ENCODE data around the gene NPAS2.

The NPAS2 gene

GRCh38 chr2:100945930-100946607 lies 126.1 kb downstream of the NPAS2 start:
- no peak for DNase-seq

GRCh38 chr2:100948942-100949811 lies 129.2 kb downstream of the NPAS2 start:
- DNase-seq, result no peak

GRCh38 chr2:100952512-100952911 lies 132.6 kb downstream of the NPAS2 start:
- no peak for DNase-seq

- DNase-seq, result no peak
These were observed 133.6 kb downstream of the NPAS2 start for GRCh38 chr2:100953406-100954043.

- no peak for DNase-seq
These were observed 134.1 kb downstream of the NPAS2 start for GRCh38 chr2:100954044-100954420.

- DNase-seq, result no peak
These were observed 135.3 kb downstream of the NPAS2 start for GRCh38 chr2:100955226-100955625.

GRCh38 chr2:100956081-100956480 lies 136.1 kb downstream of the NPAS2 start:
- no peak for DNase-seq

- DNase-seq, result no peak
These were observed 138.2 kb downstream of the NPAS2 start for GRCh38 chr2:100957996-100958653.

GRCh38 chr2:100959225-100959880 lies 139.4 kb downstream of the NPAS2 start:
- no peak for DNase-seq

- DNase-seq, result no peak
These were observed 140.7 kb downstream of the NPAS2 start for GRCh38 chr2:100960688-100961087.

- DNase-seq, result no peak
These were observed 142.6 kb downstream of the NPAS2 start for GRCh38 chr2:100962366-100963025.

- DNase-seq, result no peak
These were observed 143.1 kb downstream of the NPAS2 start for GRCh38 chr2:100963026-100963375.

GRCh38 chr2:100964222-100964621 lies 144.3 kb downstream of the NPAS2 start:
- DNase-seq, result no peak

GRCh38 chr2:100964681-100965169 lies 144.8 kb downstream of the NPAS2 start:
- DNase-seq, result no peak

- no peak for DNase-seq
These were observed 145.7 kb downstream of the NPAS2 start for GRCh38 chr2:100965596-100965995.

GRCh38 chr2:100967716-100968115 lies 147.8 kb downstream of the NPAS2 start:
- no peak for DNase-seq

- DNase-seq, result no peak
These were observed 148.5 kb downstream of the NPAS2 start for GRCh38 chr2:100968146-100969145.

- no peak for DNase-seq
These were observed 150.1 kb downstream of the NPAS2 start for GRCh38 chr2:100969998-100970397.

GRCh38 chr2:100971221-100971620 lies 151.3 kb downstream of the NPAS2 start:
- DNase-seq, result no peak

- DNase-seq, result no peak
These were observed 152.5 kb downstream of the NPAS2 start for GRCh38 chr2:100972452-100972851.
